H1 (cell line): ENCODE results near the gene STK32A. TPM values are rescaled to one million over a fixed set of nuclear protein-coding genes. Genes with fewer than 3 reads are reported as not detected.
A peak's percentile ranks its signal among the peaks of the same experiment; 100 is the strongest.

Experiments
- CTCF ChIA-PET: fragments of 300-600 bp; sonication (Branson Sonifier 250); formaldehyde crosslinking; loops from one replicate; lab custom pipeline; 2021; ENCODE audit not compliant: partially characterized antibody; lab: Charles Lee
- POLR2A ChIA-PET: fragments of 300-600 bp; sonication (Branson Sonifier 250); formaldehyde crosslinking; loops from one replicate; lab custom pipeline; 2021; ENCODE audit warnings: inconsistent platforms; ENCODE audit not compliant: partially characterized antibody; lab: Charles Lee
- DNase-seq, 2 experiments: peaks; one replicate each; pipeline versions ENCODE4 v3.0.0 to v3.0.0-alpha.2; 2010 to 2022; ENCODE audit warnings: low spot score in 2 of 2, low read depth in 1 of 2, mixed read lengths in 1 of 2
- FAIRE-seq: peaks from 2 replicates; lab custom pipeline; 2011; peaks lifted over from hg19 to GRCh38; lab: Jason Lieb, UNC
- H2AFZ ChIP-seq: 2 replicates; pipeline ENCODE4 v1.8.1; 2012; ENCODE audit warnings: low read length, inconsistent platforms
- H2AK5ac ChIP-seq: 2 replicates; pipeline ENCODE4 v1.6.1; 2013; ENCODE audit warnings: low read depth, low read length
- H2BK120ac ChIP-seq: replicated peaks from 2 replicates; pipeline ENCODE3; 2013; ENCODE audit warnings: low read depth, low read length, inconsistent platforms
- H2BK12ac ChIP-seq: 2 replicates; pipeline ENCODE4 v1.6.1; 2013; ENCODE audit warnings: low read depth, low read length
- H2BK15ac ChIP-seq: 2 replicates; pipeline ENCODE4 v1.6.1; 2013; ENCODE audit warnings: low read length
- H2BK20ac ChIP-seq: 2 replicates; pipeline ENCODE4 v1.6.1; 2013; ENCODE audit warnings: low read length
- H2BK5ac ChIP-seq: 2 replicates; pipeline ENCODE4 v1.6.1; 2013; ENCODE audit warnings: low read depth, low read length
- H3K14ac ChIP-seq: 2 replicates; pipeline ENCODE4 v1.6.1; 2013; ENCODE audit warnings: inconsistent platforms; ENCODE audit not compliant: insufficient read length
- H3K18ac ChIP-seq: 2 replicates; pipeline ENCODE4 v1.6.1; 2013; ENCODE audit warnings: low read length; ENCODE audit errors: extremely low read depth
- H3K23ac ChIP-seq: 2 replicates; pipeline ENCODE4 v1.6.1; 2013; ENCODE audit warnings: inconsistent platforms; ENCODE audit not compliant: insufficient read length
- H3K23me2 ChIP-seq: 2 replicates; pipeline ENCODE4 v1.6.1; 2013; ENCODE audit warnings: low read depth, low read length
- H3K27ac ChIP-seq: 2 replicates; pipeline ENCODE4 v1.6.1; 2011; ENCODE audit warnings: low read depth, low read length, inconsistent platforms
- H3K27me3 ChIP-seq, 4 experiments: replicated peaks in 1 of 4; 1 replicate in 1 of 4; 2 replicates in 3 of 4; pipeline versions ENCODE4 v1.6.1 to v1.8.1; 2011 to 2013; ENCODE audit warnings: low read length in 3 of 4, mild to moderate bottlenecking in 3 of 4, inconsistent platforms in 2 of 4, mixed read lengths in 2 of 4, moderate library complexity in 1 of 4; ENCODE audit not compliant: control insufficient read depth in 3 of 4, insufficient read depth in 3 of 4; ENCODE audit errors: extremely low read depth in 1 of 4
- H3K36me3 ChIP-seq, 4 experiments: 2 replicates each; pipeline versions ENCODE4 v1.6.1 to v1.8.1; 2011 to 2013; ENCODE audit warnings: mild to moderate bottlenecking in 4 of 4, low read length in 3 of 4, moderate library complexity in 2 of 4, control low read depth in 1 of 4, inconsistent platforms in 1 of 4; ENCODE audit not compliant: insufficient read depth in 4 of 4, control insufficient read depth in 2 of 4
- H3K4ac ChIP-seq: replicated peaks from 2 replicates; pipeline ENCODE3; 2013; ENCODE audit warnings: low read length, low read depth, mixed read lengths, inconsistent platforms; ENCODE audit not compliant: insufficient read length
- H3K4me1 ChIP-seq, 4 experiments: replicated peaks in 1 of 4; 1 replicate in 1 of 4; 2 replicates in 3 of 4; pipeline versions ENCODE4 v1.6.1 to v1.8.1; 2011 to 2013; ENCODE audit warnings: low read length in 3 of 4, inconsistent platforms in 2 of 4, mixed read lengths in 1 of 4; ENCODE audit not compliant: insufficient read depth in 4 of 4, control insufficient read depth in 3 of 4
- H3K4me2 ChIP-seq, 2 experiments: 2 replicates each; pipeline versions ENCODE4 v1.6.1 to v1.8.1; 2011 to 2013; ENCODE audit warnings: low read depth in 2 of 2, low read length in 2 of 2, control low read depth in 1 of 2, inconsistent platforms in 1 of 2, mild to moderate bottlenecking in 1 of 2; ENCODE audit not compliant: insufficient read depth in 1 of 2
- H3K4me3 ChIP-seq, 4 experiments: fragments of 200-600, 300-600 bp in 1 of 4; sonication (generic), shearing (Covaris generic), sonication (Bioruptor Twin) in 1 of 4; 2 replicates each; pipeline versions ENCODE4 v1.5.1 to v1.8.1; 2011 to 2016; ENCODE audit warnings: low read length in 4 of 4, low read depth in 3 of 4, control low read depth in 2 of 4, inconsistent platforms in 2 of 4, mild to moderate bottlenecking in 2 of 4, mixed read lengths in 1 of 4, moderate library complexity in 1 of 4; ENCODE audit not compliant: insufficient read depth in 2 of 4; ENCODE audit errors: extremely low read depth in 1 of 4
- H3K56ac ChIP-seq: replicated peaks from 2 replicates; pipeline ENCODE3; 2013; ENCODE audit warnings: low read depth, mild to moderate bottlenecking, mixed read lengths, low read length, inconsistent platforms; ENCODE audit not compliant: insufficient read length
- H3K79me1 ChIP-seq: 2 replicates; pipeline ENCODE4 v1.6.1; 2013; ENCODE audit warnings: low read depth, low read length, control low read depth
- H3K79me2 ChIP-seq, 2 experiments: 2 replicates each; pipeline versions ENCODE4 v1.6.1 to v1.8.1; 2012 to 2013; ENCODE audit warnings: low read length in 2 of 2, mild to moderate bottlenecking in 2 of 2, inconsistent platforms in 1 of 2; ENCODE audit not compliant: insufficient read depth in 2 of 2, control insufficient read depth in 1 of 2
- H3K9ac ChIP-seq, 4 experiments: replicated peaks in 1 of 4; 1 replicate in 1 of 4; 2 replicates in 3 of 4; pipeline versions ENCODE4 v1.6.1 to v1.8.1; 2011 to 2013; ENCODE audit warnings: low read depth in 3 of 4, low read length in 3 of 4, control low read depth in 2 of 4, mild to moderate bottlenecking in 2 of 4, moderate library complexity in 2 of 4, inconsistent platforms in 1 of 4; ENCODE audit errors: extremely low read depth in 1 of 4
- H3K9me3 ChIP-seq, 2 experiments: 2 replicates each; pipeline versions ENCODE4 v1.6.1 to v1.8.1; 2012 to 2013; ENCODE audit warnings: mild to moderate bottlenecking in 2 of 2, moderate library complexity in 2 of 2, control low read depth in 1 of 2, inconsistent platforms in 1 of 2, low read depth in 1 of 2, low read length in 1 of 2, mixed read lengths in 1 of 2; ENCODE audit not compliant: insufficient read depth in 2 of 2
- H4K20me1 ChIP-seq, 2 experiments: replicated peaks in 1 of 2; 2 replicates each; pipeline versions ENCODE3 to v1.8.1; 2011 to 2013; ENCODE audit warnings: inconsistent platforms in 2 of 2, low read length in 2 of 2, mild to moderate bottlenecking in 1 of 2; ENCODE audit not compliant: insufficient read depth in 2 of 2, control insufficient read depth in 1 of 2
- H4K5ac ChIP-seq: 2 replicates; pipeline ENCODE4 v1.6.1; 2013; ENCODE audit warnings: low read length, low read depth, mixed read lengths, inconsistent platforms; ENCODE audit not compliant: insufficient read length
- H4K8ac ChIP-seq: 2 replicates; pipeline ENCODE4 v1.8.0; 2013; ENCODE audit warnings: mild to moderate bottlenecking, moderate library complexity, low read length, inconsistent platforms; ENCODE audit not compliant: insufficient read depth; ENCODE audit errors: extremely low read depth
- H4K91ac ChIP-seq: replicated peaks from 2 replicates; pipeline ENCODE3; 2013; ENCODE audit warnings: low read length, mixed read lengths, inconsistent platforms; ENCODE audit not compliant: insufficient read length
- WGBS, 2 experiments: shearing (Covaris generic) in 1 of 2; methylation state at CpG; one replicate each; pipeline versions ENCODE4 v1.1.6 to v1.1.7; 2013 to 2015; ENCODE audit warnings: low lambda C conversion rate in 2 of 2, mixed read lengths in 2 of 2, inconsistent platforms in 1 of 2, low coverage in 1 of 2, missing lambda C conversion rate in 1 of 2; ENCODE audit not compliant: insufficient replicate concordance in 2 of 2, insufficient coverage in 1 of 2, insufficient read length in 1 of 2; ENCODE audit errors: extremely low coverage in 1 of 2, missing lambda C conversion rate in 1 of 2; 5-methylcytosine and 5-hydroxymethylcytosine counted together
- polyA plus RNA-seq, 7 experiments: library from polyadenylated mRNA; depleted of rRNA in 3 of 7; stranded (reverse) in 5 of 7; unstranded in 2 of 7; fragments of >200 nt in 5 of 7; fragments of 200-250 nt in 2 of 7; gene quantifications; 1 replicate in 5 of 7; 2 replicates in 1 of 7; 4 replicates in 1 of 7; pipeline versions ENCODE4 v1.2.1 to v1.2.3, GENCODE V29; 2011 to 2013; ENCODE audit warnings: missing spikeins in 2 of 7, mixed read lengths in 2 of 7
- total RNA-seq: library from RNA; stranded (reverse); fragmentation: NEBNext Ultra II Directional; extraction: Animal tissue kit (Norgen Biotek cat#: 25700); gene quantifications from 2 replicates; pipeline ENCODE4 v1.2.1, GENCODE V29; 2021

Gene STK32A
- total and polyA plus RNA-seq, 2 of the 8 experiments (the other 6 are each of a cell fraction or from before 2014, with no cell fraction given) = 1.3 to 2.5 TPM

DNA sequence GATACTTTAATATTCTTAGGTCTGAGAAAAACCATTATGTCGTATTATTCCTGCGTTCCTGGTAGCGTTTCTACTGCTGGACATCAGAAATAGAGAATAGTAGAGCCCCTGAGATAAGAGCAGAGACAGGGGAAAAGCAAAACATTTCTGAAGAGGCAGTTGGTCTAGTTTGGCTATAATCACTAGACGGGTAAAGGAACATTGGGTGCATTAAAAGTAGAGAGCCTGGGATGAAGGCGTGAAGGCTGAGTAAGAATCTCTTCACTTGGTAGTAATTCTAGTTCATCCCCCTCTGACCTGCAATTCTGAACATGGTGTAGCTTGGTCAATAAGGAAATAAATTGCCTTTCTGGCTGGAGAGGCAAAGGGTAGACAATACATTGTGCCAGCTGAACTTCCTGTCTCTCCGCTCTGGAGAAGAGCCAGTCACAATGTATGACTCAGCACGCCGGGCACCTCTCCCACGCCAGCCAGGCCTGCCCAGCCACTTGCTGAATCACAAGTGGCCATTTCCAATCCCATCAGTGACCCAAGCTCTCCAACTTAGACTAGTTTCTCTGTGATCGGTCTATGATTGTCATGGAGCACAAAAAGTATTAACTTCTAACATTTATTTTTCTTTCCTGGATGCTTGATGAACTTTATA, 75.4 kb downstream of the STK32A start:
- CTCF ChIA-PET = interaction anchor here (0.6 kb wide), 1 partner anchor 314 kb away, joined by 4 read pairs; no protein-coding TSS in a partner anchor
- H2AFZ ChIP-seq = 0 out of 2 replicates have a peak overlapping the region, but pooled peaks have one; percentile 47
- H4K5ac ChIP-seq = no peak overlapping the region
- no peaks in the 10 kb centered on the region for H3K79me1 ChIP-seq
- H3K4me3 ChIP-seq = no peak overlapping the region
- H3K4ac ChIP-seq = no peak overlapping the region
- POLR2A ChIA-PET = no interaction called here
- H3K18ac ChIP-seq = no peak overlapping the region
- no peak overlapping the region for H2BK20ac ChIP-seq
- no peaks in the 10 kb centered on the region for H3K9me3 ChIP-seq
- no peak overlapping the region for H4K8ac ChIP-seq
- H3K14ac ChIP-seq = no peak overlapping the region
- no peak overlapping the region for H2BK12ac ChIP-seq
- H3K56ac ChIP-seq = no peak overlapping the region
- H2BK5ac ChIP-seq = 0 out of 2 replicates have a peak overlapping the region, but pooled peaks have one; percentile 42
- FAIRE-seq = no peak
- DNase-seq = no peak
- no peak overlapping the region for H4K91ac ChIP-seq
- WGBS, 2 experiments = 85% methylated on average over 10 of the region's 10 CpGs; no CpG with 5 or more reads in 1 of the 2 experiments
- no peaks in the 10 kb centered on the region for H3K23me2 ChIP-seq
- H2AK5ac ChIP-seq = no peak overlapping the region
- no peaks in the 10 kb centered on the region for H3K36me3 ChIP-seq
- 0 out of 7 replicates have a peak, but pooled peaks cover 0 to 1% (median 0%) of the 10 kb centered on the region in 4 experiments for H3K4me1 ChIP-seq
- H4K20me1 ChIP-seq = no peaks in the 10 kb centered on the region
- H3K79me2 ChIP-seq = no peaks in the 10 kb centered on the region
- H3K4me2 ChIP-seq = no peak overlapping the region
- no peak overlapping the region for H2BK15ac ChIP-seq
- H3K27me3 ChIP-seq = no peaks in the 10 kb centered on the region
- H3K9ac ChIP-seq = no peak overlapping the region
- no peak overlapping the region for H3K23ac ChIP-seq
- H3K27ac ChIP-seq = no peak overlapping the region
- no peak overlapping the region for H2BK120ac ChIP-seq
